GM21825 (cell line): ENCODE measurements around the gene TCEA2.

ENCODE experiments used
- ATAC-seq: cut with Tn5 transposase; IDR thresholded peaks from one replicate; pipeline ENCODE4 v1.9.1; 2021; ENCODE audit warnings: mild to moderate bottlenecking, moderate library complexity; ENCODE audit not compliant: unreplicated experiment

Gene TCEA2

DNA sequence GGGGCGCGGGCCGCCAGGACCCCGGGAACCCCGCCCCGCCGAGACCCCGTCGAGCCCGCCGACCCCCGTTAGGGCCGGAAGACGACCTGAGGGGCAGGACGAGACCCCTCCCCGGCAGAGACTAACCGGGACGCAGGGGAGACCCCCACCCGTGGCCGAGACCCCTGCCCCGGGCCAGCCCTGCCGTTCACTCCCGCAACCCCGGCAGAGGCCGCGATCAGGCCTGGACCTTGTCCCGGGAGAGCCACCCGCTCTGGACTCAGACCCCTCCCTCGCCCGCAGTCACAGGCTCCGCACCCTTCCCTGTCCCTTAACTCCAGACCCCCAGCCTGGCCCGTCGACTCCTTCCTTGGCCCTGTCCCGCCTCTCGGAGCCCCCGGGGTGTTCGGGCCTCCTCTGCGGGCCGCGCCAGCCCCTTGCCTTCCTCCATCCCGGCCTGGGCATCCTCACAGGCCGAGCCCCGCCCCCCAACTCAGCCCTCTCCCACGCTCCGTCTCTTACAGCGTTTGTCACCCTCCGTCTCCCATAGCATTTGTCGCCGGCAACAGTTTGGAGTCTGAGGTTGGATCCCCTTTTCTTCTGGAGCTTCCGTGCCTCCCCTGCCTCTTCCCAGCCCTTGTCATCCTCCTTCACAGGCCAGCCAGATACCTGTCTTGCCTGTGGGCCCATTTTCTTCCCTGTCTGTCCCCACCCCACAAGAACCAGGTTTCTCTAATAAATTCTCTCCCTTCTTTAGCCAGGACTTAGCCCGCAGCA, 569 bp downstream of the TCEA2 start:
- no peak for ATAC-seq

- no peak for ATAC-seq
Measured at GRCh38 chr20:64064145-64064698, 1.2 kb downstream of the TCEA2 start.

DNA sequence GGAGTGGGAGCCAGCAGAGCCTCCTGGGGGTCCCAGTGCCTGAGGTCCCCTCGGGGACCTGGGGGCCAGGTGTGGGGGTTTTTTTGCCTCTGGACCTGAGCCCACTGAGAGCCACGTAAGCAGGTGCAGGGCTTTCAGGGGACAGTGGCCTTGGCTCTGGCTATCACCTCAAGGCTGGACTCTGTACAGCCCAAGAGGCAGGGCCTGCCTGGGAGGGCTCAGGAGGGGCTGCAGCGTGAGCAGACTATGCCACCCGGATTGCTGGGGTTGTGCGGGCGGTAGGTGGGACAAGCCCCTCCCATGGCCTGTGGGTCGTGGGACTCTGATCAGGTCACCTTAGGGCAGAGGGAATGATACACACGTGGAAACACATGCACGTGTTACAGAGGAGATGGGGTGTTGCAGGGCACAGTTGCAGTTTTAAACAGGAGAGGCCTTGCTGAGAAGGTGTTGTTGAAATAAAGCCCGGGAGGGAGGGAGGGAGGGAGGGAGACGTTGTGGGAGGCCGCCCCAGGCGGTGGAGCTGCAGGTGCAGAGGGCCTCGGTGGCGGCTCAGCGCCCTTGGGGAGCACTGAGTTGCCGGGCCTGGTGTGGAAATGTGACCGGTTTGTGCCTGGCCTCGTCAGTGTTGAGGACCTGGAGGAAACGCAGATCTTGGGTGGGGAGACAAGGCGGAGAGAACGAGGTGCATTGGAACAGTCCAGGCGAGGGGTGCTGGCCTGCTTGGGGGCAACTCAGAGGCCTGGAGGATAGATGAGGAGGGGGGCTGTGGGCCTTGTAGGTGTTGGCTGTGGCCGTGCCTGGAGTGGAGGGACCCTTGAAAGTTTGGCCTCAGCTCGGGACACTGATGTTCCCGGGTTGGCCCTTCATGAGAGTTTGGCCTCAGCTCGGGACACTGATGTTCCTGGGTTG, 2.3 kb downstream of the TCEA2 start:
- no peak for ATAC-seq

GRCh38 chr20:64065974-64066343, 3.0 kb downstream of the TCEA2 start:
- ATAC-seq: peak; percentile 42

GRCh38 chr20:64067005-64067632, 4.1 kb downstream of the TCEA2 start:
- ATAC-seq: no peak

DNA sequence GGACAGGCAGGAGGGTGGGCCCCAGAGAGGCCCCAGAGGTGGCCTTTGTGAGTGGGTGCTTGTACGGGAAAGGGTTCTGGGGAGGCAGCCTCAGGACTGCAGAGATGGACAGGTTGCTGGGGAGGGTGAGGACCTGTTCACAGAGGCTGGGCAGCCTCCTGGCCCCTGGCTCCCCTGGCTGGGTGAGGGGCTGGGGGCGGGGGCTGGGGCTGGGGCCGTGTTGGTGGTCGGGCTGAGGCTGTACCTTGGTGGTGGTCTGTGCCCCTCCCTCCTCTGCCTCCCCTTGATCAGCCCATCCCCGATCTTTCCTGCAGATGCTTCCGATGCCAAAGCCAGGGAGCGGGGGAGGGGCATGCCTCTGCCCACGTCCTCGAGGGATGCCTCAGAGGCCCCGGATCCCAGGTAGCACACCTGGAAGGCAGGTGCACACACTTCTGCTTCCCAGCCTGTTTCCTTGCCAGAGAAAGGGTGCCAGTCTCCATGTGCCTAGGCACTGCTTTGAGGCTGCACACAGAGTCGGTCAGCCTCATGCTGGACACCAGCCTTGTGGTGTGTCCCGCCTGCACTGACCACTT, 4.8 kb downstream of the TCEA2 start:
- no peak for ATAC-seq

GRCh38 chr20:64068386-64069208, 5.6 kb downstream of the TCEA2 start:
- no peak for ATAC-seq

DNA sequence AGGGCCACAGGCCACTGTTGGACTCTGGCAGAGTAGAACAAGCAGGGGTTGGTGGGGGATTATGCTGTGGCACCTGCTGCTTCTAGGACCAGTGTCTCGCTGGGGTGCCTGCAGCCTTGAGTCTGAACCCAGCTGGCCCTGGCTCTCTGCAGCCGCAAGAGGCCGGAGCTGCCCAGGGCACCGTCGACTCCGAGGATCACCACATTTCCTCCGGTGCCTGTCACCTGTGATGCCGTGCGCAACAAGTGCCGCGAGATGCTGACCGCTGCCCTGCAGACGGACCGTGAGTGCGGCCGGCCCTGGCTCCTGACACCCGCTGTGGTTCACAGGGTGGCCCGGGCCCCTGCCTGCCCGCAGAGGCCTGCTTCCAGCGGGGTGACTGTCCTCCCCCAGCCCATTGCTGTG, 6.2 kb downstream of the TCEA2 start:
- no peak for ATAC-seq

- ATAC-seq: no peak
Measured at GRCh38 chr20:64069614-64070243, 6.7 kb downstream of the TCEA2 start.

GRCh38 chr20:64070244-64070993, 7.4 kb downstream of the TCEA2 start:
- no peak for ATAC-seq

GRCh38 chr20:64071341-64072332, 8.6 kb downstream of the TCEA2 start:
- no peak for ATAC-seq

DNA sequence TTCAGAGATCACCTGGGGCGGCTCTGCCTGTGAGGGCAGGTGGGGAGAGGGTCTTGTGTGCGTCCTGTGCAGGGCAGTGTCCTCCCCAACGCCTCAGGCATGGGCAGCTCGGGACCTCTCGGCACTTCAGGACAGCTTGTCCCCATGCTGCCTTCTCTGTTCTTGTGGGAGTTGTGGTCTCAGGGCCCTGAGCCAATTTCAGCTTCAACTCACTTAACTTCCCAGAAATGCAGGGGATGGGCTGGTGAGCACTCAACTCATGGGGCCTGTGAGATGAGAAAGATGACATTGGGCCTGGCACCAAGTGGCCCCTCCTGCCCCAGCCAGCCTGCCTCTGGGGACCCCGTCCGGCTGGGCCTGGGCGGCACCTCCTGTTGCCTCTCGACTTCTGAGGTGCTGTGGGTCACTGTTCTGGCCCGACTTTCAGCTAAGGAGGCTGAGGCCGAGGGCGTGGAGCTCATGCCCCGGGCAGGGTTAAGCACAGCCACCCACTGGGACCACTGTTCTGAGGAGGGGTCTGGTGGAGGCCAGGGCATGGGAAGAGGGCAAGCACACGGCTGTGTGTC, 9.6 kb downstream of the TCEA2 start:
- no peak for ATAC-seq

GRCh38 chr20:64073476-64074183, 10.6 kb downstream of the TCEA2 start:
- no peak for ATAC-seq

- no peak for ATAC-seq
Measured at GRCh38 chr20:64074184-64074789, 11.3 kb downstream of the TCEA2 start.

DNA sequence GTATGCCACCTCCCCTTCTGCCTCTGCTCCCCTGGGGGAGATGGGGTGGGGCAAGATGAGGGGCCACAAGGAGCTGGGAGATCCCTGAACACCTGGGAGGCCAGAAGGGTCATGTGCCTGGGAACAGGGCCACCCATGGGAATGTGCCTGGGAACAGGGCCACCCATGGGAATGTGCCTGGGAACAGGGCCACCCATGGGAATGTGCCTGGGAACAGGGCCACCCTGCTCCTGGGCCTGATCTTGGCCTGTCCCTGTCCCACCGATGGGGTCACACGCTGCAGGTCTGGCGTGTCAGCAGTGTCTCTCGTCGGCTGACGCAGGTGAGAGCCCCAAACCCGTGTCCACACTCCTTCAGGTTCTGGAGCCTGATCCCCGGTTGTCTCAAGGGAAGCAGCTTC, 12.0 kb downstream of the TCEA2 start:
- ATAC-seq: no peak

DNA sequence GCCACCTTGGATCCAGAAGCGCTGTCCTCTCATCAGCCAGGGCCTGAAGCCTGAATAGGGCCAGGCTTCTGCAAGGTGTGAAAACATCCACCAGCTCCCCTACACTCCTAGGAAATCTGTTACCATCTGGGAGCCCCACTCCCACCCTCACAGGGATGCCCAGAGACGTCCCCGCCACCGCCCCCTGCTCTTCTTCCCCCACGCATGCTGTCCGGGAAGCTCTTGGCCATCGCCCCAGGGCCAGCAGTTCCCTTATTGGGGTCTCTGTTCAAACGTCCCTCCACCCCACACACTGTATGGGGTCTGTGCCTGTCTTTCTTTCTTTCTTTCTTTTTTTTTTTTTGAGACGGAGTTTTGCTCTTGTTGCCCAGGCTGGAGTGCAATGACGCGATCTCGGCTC, 12.6 kb downstream of the TCEA2 start:
- no peak for ATAC-seq
